MG63 (cell line): ENCODE measurements around the gene UGT2B11. TPM values are rescaled to one million over a fixed set of nuclear protein-coding genes. Genes with fewer than 3 reads are reported as not detected.
"Not testable (repeated sequence)": the region's sequence is repeated elsewhere in the genome, so short reads cannot be mapped to it uniquely, and the experiment has no call there.

Source experiments
- DNase-seq: peaks from one replicate; pipeline ENCODE4 v3.0.0-alpha.2; 2020
- H3K27me3 ChIP-seq: fragments of 250-450 bp; sonication (Bioruptor Pico); 2 replicates; pipeline ENCODE4 v1.5.1; 2020; ENCODE audit warnings: mild to moderate bottlenecking, moderate library complexity
- H3K36me3 ChIP-seq: fragments of 250-450 bp; sonication (Bioruptor Pico); 2 replicates; pipeline ENCODE4 v1.5.1; 2020; ENCODE audit warnings: mild to moderate bottlenecking, moderate library complexity
- H3K4me3 ChIP-seq: fragments of 250-450 bp; sonication (Bioruptor Pico); 2 replicates; pipeline ENCODE4 v1.5.1; 2020; ENCODE audit warnings: mild to moderate bottlenecking, moderate library complexity
- H3K9me3 ChIP-seq: fragments of 250-450 bp; sonication (Bioruptor Pico); 2 replicates; pipeline ENCODE4 v1.5.1; 2020; ENCODE audit warnings: mild to moderate bottlenecking, moderate library complexity
- total RNA-seq: library from RNA; depleted of rRNA; stranded (reverse); fragments of >200 nt; shearing (Covaris generic); gene quantifications from 2 replicates; pipeline ENCODE4 v1.2.3, GENCODE V29; 2014; ENCODE audit warnings: low replicate concordance; rRNA removed

UGT2B11 gene
- not detected in 2 replicates for total RNA-seq

GRCh38 chr4:69214716-69215115 lies at the start of gene UGT2B11:
TSS of gene UGT2B11 (minus strand) at chr4:69214748. CDS start at chr4:69214722, 26 bp downstream.
- Histone ChIP-seq H3K27me3 (no peaks in the 10 kb centered on the region), H3K9me3 (no peaks in the 10 kb centered on the region), H3K36me3 (no peaks in the 10 kb centered on the region), H3K4me3 (no peak within 1 kb of the TSS)
- DNase-seq = no peak

- DNase-seq, H3K27me3 ChIP-seq, H3K4me3 ChIP-seq, H3K36me3 ChIP-seq, H3K9me3 ChIP-seq: not testable (repeated sequence)
Observed at GRCh38 chr4:69253147-69253772, 38.7 kb upstream of the UGT2B11 start.

- not testable (repeated sequence) for DNase-seq, H3K4me3 ChIP-seq
Observed at GRCh38 chr4:69250884-69251283, 36.3 kb upstream of the UGT2B11 start.

GRCh38 chr4:69242562-69243240 lies 28.2 kb upstream of the UGT2B11 start:
- not testable (repeated sequence) for DNase-seq, H3K36me3 ChIP-seq, H3K27me3 ChIP-seq, H3K4me3 ChIP-seq, H3K9me3 ChIP-seq

More at GRCh38 chr4:69250884-69251283, 36.3 kb upstream of the UGT2B11 start:
- H3K9me3 ChIP-seq, H3K27me3 ChIP-seq, H3K36me3 ChIP-seq: not testable (repeated sequence)

- H3K27me3 ChIP-seq = not testable (repeated sequence)
Observed at GRCh38 chr4:69241746-69242145, 27.2 kb upstream of the UGT2B11 start.

GRCh38 chr4:69240787-69241186 lies 26.2 kb upstream of the UGT2B11 start:
- not testable (repeated sequence) for H3K4me3 ChIP-seq, H3K27me3 ChIP-seq, H3K36me3 ChIP-seq, H3K9me3 ChIP-seq, DNase-seq

More at GRCh38 chr4:69241746-69242145, 27.2 kb upstream of the UGT2B11 start:
- DNase-seq, H3K4me3 ChIP-seq, H3K36me3 ChIP-seq, H3K9me3 ChIP-seq: not testable (repeated sequence)

GRCh38 chr4:69239557-69240168 lies 25.1 kb upstream of the UGT2B11 start:
- DNase-seq = no peak
- H3K4me3 ChIP-seq = no peak overlapping the region
- no peaks in the 10 kb centered on the region for H3K27me3 ChIP-seq
- no peaks in the 10 kb centered on the region for H3K36me3 ChIP-seq
- no peaks in the 10 kb centered on the region for H3K9me3 ChIP-seq

- Histone ChIP-seq H3K36me3 (no peaks in the 10 kb centered on the region), H3K27me3 (no peaks in the 10 kb centered on the region), H3K9me3 (no peaks in the 10 kb centered on the region), H3K4me3 (no peak overlapping the region)
- no peak for DNase-seq
Observed at GRCh38 chr4:69239092-69239491, 24.5 kb upstream of the UGT2B11 start.

GRCh38 chr4:69224891-69225290 lies 10.3 kb upstream of the UGT2B11 start:
- H3K9me3 ChIP-seq = no peaks in the 10 kb centered on the region
- no peaks in the 10 kb centered on the region for H3K36me3 ChIP-seq
- H3K27me3 ChIP-seq = no peaks in the 10 kb centered on the region
- no peak for DNase-seq
- H3K4me3 ChIP-seq = no peak overlapping the region

- not testable (repeated sequence) for H3K27me3 ChIP-seq, DNase-seq, H3K36me3 ChIP-seq, H3K4me3 ChIP-seq, H3K9me3 ChIP-seq
Observed at GRCh38 chr4:69223277-69223676, 8.7 kb upstream of the UGT2B11 start.

GRCh38 chr4:69218491-69218890 lies 3.9 kb upstream of the UGT2B11 start:
- not testable (repeated sequence) for H3K27me3 ChIP-seq, H3K36me3 ChIP-seq, H3K4me3 ChIP-seq, DNase-seq, H3K9me3 ChIP-seq

GRCh38 chr4:69210911-69211310 lies 3.6 kb downstream of the UGT2B11 start:
- H3K36me3 ChIP-seq = no peaks in the 10 kb centered on the region
- H3K27me3 ChIP-seq = no peaks in the 10 kb centered on the region
- DNase-seq = no peak
- no peak overlapping the region for H3K4me3 ChIP-seq
- H3K9me3 ChIP-seq = no peaks in the 10 kb centered on the region

- not testable (repeated sequence) for H3K27me3 ChIP-seq, DNase-seq, H3K9me3 ChIP-seq, H3K4me3 ChIP-seq, H3K36me3 ChIP-seq
Observed at GRCh38 chr4:69198506-69198905, 16.0 kb downstream of the UGT2B11 start.

GRCh38 chr4:69196209-69196965 lies 18.2 kb downstream of the UGT2B11 start:
- DNase-seq = no peak

GRCh38 chr4:69194166-69194565 lies 20.4 kb downstream of the UGT2B11 start:
- Histone ChIP-seq H3K9me3 (no peaks in the 10 kb centered on the region), H3K36me3 (no peaks in the 10 kb centered on the region), H3K27me3 (no peaks in the 10 kb centered on the region), H3K4me3 (no peak overlapping the region)
- DNase-seq = no peak

More at GRCh38 chr4:69196209-69196965, 18.2 kb downstream of the UGT2B11 start:
- no peaks in the 10 kb centered on the region for H3K9me3 ChIP-seq
- no peaks in the 10 kb centered on the region for H3K36me3 ChIP-seq
- H3K4me3 ChIP-seq = no peak overlapping the region
- no peaks in the 10 kb centered on the region for H3K27me3 ChIP-seq

GRCh38 chr4:69191905-69192304 lies 22.6 kb downstream of the UGT2B11 start:
- H3K4me3 ChIP-seq, H3K9me3 ChIP-seq, DNase-seq, H3K27me3 ChIP-seq, H3K36me3 ChIP-seq: not testable (repeated sequence)

- H3K27me3 ChIP-seq = not testable (repeated sequence)
Observed at GRCh38 chr4:69190621-69191020, 23.9 kb downstream of the UGT2B11 start.

More at GRCh38 chr4:69190621-69191020, 23.9 kb downstream of the UGT2B11 start:
- not testable (repeated sequence) for H3K4me3 ChIP-seq, DNase-seq, H3K9me3 ChIP-seq, H3K36me3 ChIP-seq
